Right lobe of liver (tissue), 6 donors: ENCODE data around the gene RBM47. TPM values are rescaled to one million over a fixed set of nuclear protein-coding genes. Genes with fewer than 3 reads are reported as not detected.
A peak's percentile ranks its signal among the peaks of the same experiment; 100 is the strongest.

Experiments used
- ATAC-seq, 4 donors: fragments of 200-7000 bp; cut with Tn5 transposase; one replicate each; pipeline ENCODE4 v1.9.1; 2020; ENCODE audit warnings: mild to moderate bottlenecking in 4 of 4, moderate library complexity in 4 of 4
- DNase-seq, 3 donors: peaks; one replicate each; pipeline ENCODE4 v3.0.0-alpha.2; 2020
- H3K27ac ChIP-seq, 3 donors: fragments of 200-600 bp; one replicate each; pipeline ENCODE4 v1.8.0; 2022
- H3K27me3 ChIP-seq, 2 donors: fragments of 200-600 bp; one replicate each; pipeline ENCODE4 v1.8.0; 2022
- H3K36me3 ChIP-seq, 4 donors: fragments of 200-600 bp; sonication (generic) in 1 of 4; one replicate each; pipeline versions ENCODE4 v1.5.1 to v1.8.0; 2017 to 2022; ENCODE audit warnings: control low read depth in 1 of 4
- H3K4me1 ChIP-seq, 4 donors: fragments of 200-600 bp; sonication (generic) in 1 of 4; one replicate each; pipeline versions ENCODE4 v1.5.1 to v1.8.0; 2017 to 2022; ENCODE audit warnings: control low read depth in 1 of 4
- H3K4me3 ChIP-seq, 3 donors: fragments of 200-600 bp; one replicate each; pipeline ENCODE4 v1.8.0; 2022
- H3K9me3 ChIP-seq, 4 donors: fragments of 200-600 bp; sonication (generic) in 1 of 4; one replicate each; pipeline versions ENCODE4 v1.5.1 to v1.8.0; 2017 to 2022; ENCODE audit warnings: control low read depth in 1 of 4
- CTCF ChIP-seq, 4 donors: fragments of 200-600 bp in 3 of 4; fragments of 450-650 bp in 1 of 4; IDR thresholded peaks; one replicate each; pipeline versions ENCODE4 v1.5.1 to v1.8.0; 2016 to 2022; ENCODE audit warnings: antibody characterized with exemption in 4 of 4, mild to moderate bottlenecking in 2 of 4
- POLR2A ChIP-seq: fragments of 450-650 bp; IDR thresholded peaks from one replicate; pipeline ENCODE4 v1.6.1; 2017; ENCODE audit warnings: antibody characterized with exemption, mild to moderate bottlenecking
- WGBS: methylation state at CpG from one replicate; pipeline ENCODE4 v1.1.6; 2018; ENCODE audit warnings: low coverage, low lambda C conversion rate; ENCODE audit not compliant: insufficient coverage; ENCODE audit errors: missing lambda C conversion rate; 5-methylcytosine and 5-hydroxymethylcytosine counted together
- intact Hi-C, 2 donors: fragments of 100-400 bp; cut with DNase I; formaldehyde crosslinking; loops; one replicate each; pipeline versions ENCODE4 v1.11.2 to v1.14.1; 2022
- total RNA-seq, 6 experiments: library from RNA; depleted of rRNA in 2 of 6; stranded (reverse); fragments of >200 nt in 2 of 6; fragmentation: NEBNext Ultra II Directional in 3 of 6; extraction: Animal tissue kit (Norgen Biotek cat#: 25700) in 3 of 6; gene quantifications; one replicate each; pipeline versions ENCODE4 v1.1.0 to v1.2.4, GENCODE V29; 2016 to 2023
- donor health status: DM: no; HTN: yes; CAD: no.
- donor health status: DM: no; HTN: no; CAD: no.
- donor health status: DM: no; HTN: no; CAD: no.
- donor health status: DM: no; HTN: yes; CAD: no.
- donor health status: DM: no; HTN: yes; CAD: no.

Gene RBM47
- total RNA-seq, 6 experiments from 2014 or later: 29.5 to 85.0 (median 51.1) TPM

GRCh38 chr4:40461879-40462278 lies 167.8 kb downstream of the RBM47 start:
- peak overlapping the region in 2 of 3 donors; percentile 30 to 91 for H3K27ac ChIP-seq
- 85% methylated on average over 7 of the region's 7 CpGs for WGBS
- no peak overlapping the region for H3K4me3 ChIP-seq
- no peaks in the 10 kb centered on the region for H3K9me3 ChIP-seq
- DNase-seq (no peak), ATAC-seq (no peak)
- H3K27me3 ChIP-seq: no peaks in the 10 kb centered on the region
- H3K4me1 ChIP-seq: peaks cover 0 to 54% (median 10%) of the 10 kb centered on the region in 4 donors
- peaks cover 0 to 25% (median 15%) of the 10 kb centered on the region in 4 donors for H3K36me3 ChIP-seq
- intact Hi-C loops: no loop called here
- no peak for TF ChIP-seq POLR2A
- no peak for TF ChIP-seq CTCF (IDR thresholded peaks at IDR 0.05)

DNA sequence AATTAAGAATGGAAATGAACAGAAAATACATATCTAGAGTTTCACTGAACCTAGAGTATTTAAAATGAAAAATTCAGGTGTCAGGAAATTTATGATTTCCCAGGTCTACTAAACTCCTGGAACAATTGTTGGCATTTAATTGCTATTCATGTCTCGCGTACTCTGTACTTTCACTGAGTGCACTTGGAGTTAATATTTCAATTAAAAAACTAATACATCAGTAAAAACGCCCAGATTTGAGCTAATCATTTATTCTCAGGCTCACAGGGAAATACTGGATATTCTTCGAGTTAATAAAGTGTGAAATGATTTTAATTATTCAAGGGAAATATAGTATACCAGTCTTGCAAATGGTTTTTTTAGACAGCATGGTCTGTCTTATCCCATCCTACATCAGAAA lies 168.6 kb downstream of the RBM47 start:
- TF ChIP-seq CTCF (IDR thresholded peaks at IDR 0.05): no peak
- no peak for TF ChIP-seq POLR2A
- ATAC-seq (no peak), DNase-seq (no peak)
- Histone ChIP-seq H3K36me3 (peaks cover 0 to 20% (median 13%) of the 10 kb centered on the region in 4 donors), H3K4me3 (no peak overlapping the region), H3K4me1 (peaks cover 0 to 60% (median 14%) of the 10 kb centered on the region in 4 donors), H3K9me3 (no peaks in the 10 kb centered on the region), H3K27ac (peak overlapping the region; percentile 7 to 91 (median 41)), H3K27me3 (no peaks in the 10 kb centered on the region)
- WGBS: 50% methylated on average over 4 of the region's 4 CpGs
- intact Hi-C loops: no loop called here

GRCh38 chr4:40458683-40459082 lies 171.0 kb downstream of the RBM47 start:
- peaks cover 0 to 81% (median 25%) of the 10 kb centered on the region in 4 donors for H3K4me1 ChIP-seq
- DNase-seq (no peak), ATAC-seq (peak; percentile 59 to 79 (median 66))
- H3K36me3 ChIP-seq: peaks cover 0 to 4% (median 0%) of the 10 kb centered on the region in 4 donors
- TF ChIP-seq POLR2A (no peak), CTCF (IDR thresholded peaks at IDR 0.05) (no peak)
- H3K27me3 ChIP-seq: no peaks in the 10 kb centered on the region
- peak overlapping the region; percentile 18 to 91 (median 75) for H3K27ac ChIP-seq
- no peak overlapping the region for H3K4me3 ChIP-seq
- intact Hi-C loops: no loop called here
- WGBS: 42% methylated on average over 4 of the region's 4 CpGs
- H3K9me3 ChIP-seq: no peaks in the 10 kb centered on the region

DNA sequence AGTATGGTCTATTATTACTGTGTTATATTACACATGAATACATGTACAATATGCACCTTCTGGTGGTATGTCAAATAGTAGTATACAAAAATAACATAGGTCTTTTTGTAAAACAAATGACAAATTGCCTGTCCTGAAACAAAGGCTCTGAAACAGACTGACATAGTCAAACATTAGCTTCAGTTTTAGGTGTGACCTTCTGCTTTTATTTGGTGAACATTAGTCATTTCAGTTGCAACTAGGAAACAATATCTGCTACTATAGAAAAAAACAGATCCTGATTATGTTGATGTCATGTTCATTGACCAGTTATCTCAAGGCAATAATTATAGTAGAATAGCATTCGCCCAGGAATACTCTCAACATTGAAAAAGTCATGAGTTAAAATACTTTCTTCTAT lies 171.6 kb downstream of the RBM47 start:
- Histone ChIP-seq H3K9me3 (no peaks in the 10 kb centered on the region), H3K27me3 (no peaks in the 10 kb centered on the region), H3K4me3 (no peak overlapping the region), H3K4me1 (peaks cover 0 to 81% (median 27%) of the 10 kb centered on the region in 4 donors), H3K36me3 (peaks cover 0 to 4% (median 0%) of the 10 kb centered on the region in 4 donors), H3K27ac (peak overlapping the region; percentile 32 to 91 (median 75))
- DNase-seq: no peak
- intact Hi-C loops: no loop called here
- 30% methylated on average over 1 of the region's 1 CpG for WGBS
- no peak for TF ChIP-seq CTCF (IDR thresholded peaks at IDR 0.05)
- no peak for TF ChIP-seq POLR2A
- ATAC-seq: peak in 3 of 4 donors; percentile 3 to 55 (median 27)
